MM.1S (cell line): Measurements from ENCODE around the gene PIK3CG.
"Not testable (repeated sequence)": the region's sequence is repeated elsewhere in the genome, so short reads cannot be mapped to it uniquely, and the experiment has no call there.

ENCODE experiments used
- CTCF ChIP-seq: fragments of 300-600 bp; sonication (generic); IDR thresholded peaks from 2 replicates; pipeline ENCODE4 v1.5.1; 2016; ENCODE audit warnings: antibody characterized with exemption, low read length, mixed read lengths
- EZH2 ChIP-seq: fragments of 300-600 bp; sonication (generic); optimal IDR thresholded peaks from 2 replicates; pipeline ENCODE3; 2017; ENCODE audit warnings: low read depth, mild to moderate bottlenecking, antibody characterized with exemption, low read length, mixed read lengths
- EZH2phosphoT487 ChIP-seq: fragments of 300-600 bp; sonication (generic); IDR thresholded peaks from 2 replicates; pipeline ENCODE4 v1.6.1; 2018; ENCODE audit warnings: antibody characterized with exemption, low read length

- not testable (repeated sequence) for TF ChIP-seq EZH2, CTCF, EZH2phosphoT487
Observed at GRCh38 chr7:106955857-106956256, 90.8 kb downstream of the PIK3CG start.
